A549 (cell line): ENCODE data around the gene CLASP2.

ENCODE experiments used
- CTCF ChIP-seq: fragments of >200 bp; sonication (Bioruptor Twin); formaldehyde crosslinking; IDR thresholded peaks from 3 replicates; pipeline ENCODE4 v1.5.1; 2016
- EP300 ChIP-seq, 2 experiments: fragments of >200 bp; sonication (Bioruptor Twin); formaldehyde crosslinking; IDR thresholded peaks; 2 replicates in 1 of 2; 3 replicates in 1 of 2; pipeline ENCODE4 v1.6.1; 2016 to 2017
- MAZ ChIP-seq: fragments of 150-350 bp; IDR thresholded peaks from 2 replicates; pipeline ENCODE4 v1.6.1; 2014; ENCODE audit warnings: antibody characterized with exemption, low read depth, low read length, borderline replicate concordance
- MYC ChIP-seq: IDR thresholded peaks from 2 replicates; pipeline ENCODE4 v1.6.1; 2012; ENCODE audit warnings: mild to moderate bottlenecking, inconsistent platforms, low read length, improper control_type of control experiment, borderline replicate concordance
- POLR2A ChIP-seq: IDR thresholded peaks from 2 replicates; pipeline ENCODE4 v1.6.1; 2012; ENCODE audit warnings: mild to moderate bottlenecking, low read length
- RAD21 ChIP-seq, 2 experiments: fragments of >200 bp in 1 of 2; sonication (Bioruptor Twin) in 1 of 2; formaldehyde crosslinking in 1 of 2; IDR thresholded peaks in 1 of 2; conservative IDR thresholded peaks in 1 of 2; 2 replicates in 1 of 2; 3 replicates in 1 of 2; pipeline ENCODE4 v1.6.1; 2012 to 2018; ENCODE audit warnings: inconsistent platforms in 1 of 2
- TFCP2L1 ChIP-seq: fragments of 250-450 bp; sonication (Bioruptor Pico); IDR thresholded peaks from 2 replicates; pipeline ENCODE4 v1.5.0; 2021; ENCODE audit warnings: mild to moderate bottlenecking
- USF2 ChIP-seq: fragments of 450-650 bp; IDR thresholded peaks from 2 replicates; pipeline ENCODE4 v1.6.1; 2014; ENCODE audit warnings: antibody characterized with exemption
- ZFP36 ChIP-seq: fragments of 450-650 bp; IDR thresholded peaks from 2 replicates; pipeline ENCODE4 v1.6.1; 2014; ENCODE audit warnings: borderline replicate concordance; ENCODE audit not compliant: partially characterized antibody

GRCh38 chr3:33488683-33489082 lies 229.4 kb downstream of the CLASP2 start:
- TF ChIP-seq ZFP36: no peak
- no peak for TF ChIP-seq CTCF
- no peak for TF ChIP-seq TFCP2L1
- TF ChIP-seq EP300 (IDR thresholded peaks at IDR 0.05): no peak
- TF ChIP-seq USF2: no peak
- TF ChIP-seq RAD21 (conservative IDR thresholded peaks at IDR 0.05 in 1 of 2, IDR thresholded peaks at IDR 0.05 in 1 of 2): no peak
- TF ChIP-seq MYC: no peak
- no peak for TF ChIP-seq POLR2A
- no peak for TF ChIP-seq MAZ
